Measurements from ENCODE around the gene ITGA2B. TPM values are rescaled to one million over a fixed set of nuclear protein-coding genes. Genes with fewer than 3 reads are reported as not detected.

Gene ITGA2B
- total and polyA plus RNA-seq, 2 of the 13 experiments (the other 11 are each of a cell fraction or from before 2014, with no cell fraction given), result 0.38 to 1.1 TPM

DNA sequence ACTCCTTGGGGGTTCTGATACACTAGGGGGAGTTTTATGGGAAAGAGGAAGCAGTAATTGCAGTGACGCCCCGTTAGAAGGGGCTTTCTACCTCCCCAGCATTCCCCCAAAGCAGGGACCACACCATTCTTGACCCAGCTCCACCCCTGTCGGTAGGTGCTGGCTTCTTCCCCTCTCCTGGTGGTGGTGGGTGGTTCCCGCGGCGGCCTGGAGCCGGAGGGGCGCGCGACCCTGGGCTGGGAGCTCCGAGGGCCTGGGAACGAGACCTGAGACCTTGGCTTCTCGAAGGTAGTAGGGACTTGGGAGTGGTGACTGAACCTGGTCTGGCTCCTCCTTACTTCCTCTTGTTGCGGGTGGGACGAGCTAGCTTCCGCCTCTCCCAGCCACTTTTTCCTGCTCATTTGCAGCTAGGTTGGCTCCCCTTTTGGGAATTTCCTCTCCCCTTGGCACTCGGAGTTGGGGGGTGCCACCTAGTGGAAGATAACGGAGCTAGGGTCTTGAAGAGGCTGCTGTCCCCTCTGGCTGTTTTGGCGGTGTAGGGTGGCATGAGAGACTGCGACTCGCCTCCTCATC is 43.9 kb downstream of the ITGA2B start (continued):
- TF ChIP-seq, protein P1, sequence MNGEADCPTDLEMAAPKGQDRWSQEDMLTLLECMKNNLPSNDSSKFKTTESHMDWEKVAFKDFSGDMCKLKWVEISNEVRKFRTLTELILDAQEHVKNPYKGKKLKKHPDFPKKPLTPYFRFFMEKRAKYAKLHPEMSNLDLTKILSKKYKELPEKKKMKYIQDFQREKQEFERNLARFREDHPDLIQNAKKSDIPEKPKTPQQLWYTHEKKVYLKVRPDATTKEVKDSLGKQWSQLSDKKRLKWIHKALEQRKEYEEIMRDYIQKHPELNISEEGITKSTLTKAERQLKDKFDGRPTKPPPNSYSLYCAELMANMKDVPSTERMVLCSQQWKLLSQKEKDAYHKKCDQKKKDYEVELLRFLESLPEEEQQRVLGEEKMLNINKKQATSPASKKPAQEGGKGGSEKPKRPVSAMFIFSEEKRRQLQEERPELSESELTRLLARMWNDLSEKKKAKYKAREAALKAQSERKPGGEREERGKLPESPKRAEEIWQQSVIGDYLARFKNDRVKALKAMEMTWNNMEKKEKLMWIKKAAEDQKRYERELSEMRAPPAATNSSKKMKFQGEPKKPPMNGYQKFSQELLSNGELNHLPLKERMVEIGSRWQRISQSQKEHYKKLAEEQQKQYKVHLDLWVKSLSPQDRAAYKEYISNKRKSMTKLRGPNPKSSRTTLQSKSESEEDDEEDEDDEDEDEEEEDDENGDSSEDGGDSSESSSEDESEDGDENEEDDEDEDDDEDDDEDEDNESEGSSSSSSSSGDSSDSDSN (CRISPR knock-in tag; IDR thresholded peaks at IDR 0.05), result peak; percentile 52; the same call in 1 of the 2 replicates
- no peak for TF ChIP-seq FOXA3 (CRISPR knock-in tag; IDR thresholded peaks at IDR 0.05)
- no peak for TF ChIP-seq GZF1 (CRISPR knock-in tag; IDR thresholded peaks at IDR 0.05)
- TF ChIP-seq ZNF660 (CRISPR knock-in tag; IDR thresholded peaks at IDR 0.05; ENCODE audit: borderline replicate concordance, low read depth), result no peak
- TF ChIP-seq TEAD2 (CRISPR knock-in tag; IDR thresholded peaks at IDR 0.05), result no peak
- TF ChIP-seq ZNF350 (CRISPR knock-in tag; IDR thresholded peaks at IDR 0.05; ENCODE audit: borderline replicate concordance, low read depth), result peak; percentile 63; the same call in 1 of the 2 replicates
- no peak for TF ChIP-seq ZNF101 (CRISPR knock-in tag; IDR thresholded peaks at IDR 0.05; ENCODE audit: borderline replicate concordance, low read depth)
- no peak for TF ChIP-seq EZH2 (conservative IDR thresholded peaks at IDR 0.05; ENCODE audit: low read depth, low read length)
- no peak for TF ChIP-seq ZMAT3 (CRISPR knock-in tag; conservative IDR thresholded peaks at IDR 0.05)
- peak; percentile 46; the same call in 1 of the 2 replicates for TF ChIP-seq BORCS8-MEF2B (CRISPR knock-in tag; IDR thresholded peaks at IDR 0.05)
- TF ChIP-seq TAF1 (CRISPR knock-in tag; IDR thresholded peaks at IDR 0.05), result peak; percentile 27
- TF ChIP-seq, protein P2, sequence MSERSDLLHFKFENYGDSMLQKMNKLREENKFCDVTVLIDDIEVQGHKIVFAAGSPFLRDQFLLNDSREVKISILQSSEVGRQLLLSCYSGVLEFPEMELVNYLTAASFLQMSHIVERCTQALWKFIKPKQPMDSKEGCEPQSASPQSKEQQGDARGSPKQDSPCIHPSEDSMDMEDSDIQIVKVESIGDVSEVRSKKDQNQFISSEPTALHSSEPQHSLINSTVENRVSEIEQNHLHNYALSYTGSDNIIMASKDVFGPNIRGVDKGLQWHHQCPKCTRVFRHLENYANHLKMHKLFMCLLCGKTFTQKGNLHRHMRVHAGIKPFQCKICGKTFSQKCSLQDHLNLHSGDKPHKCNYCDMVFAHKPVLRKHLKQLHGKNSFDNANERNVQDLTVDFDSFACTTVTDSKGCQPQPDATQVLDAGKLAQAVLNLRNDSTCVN (CRISPR knock-in tag; IDR thresholded peaks at IDR 0.05; ENCODE audit: borderline replicate concordance), result no peak; the same call in 1 of the 2 replicates
- TF ChIP-seq, protein P3, sequence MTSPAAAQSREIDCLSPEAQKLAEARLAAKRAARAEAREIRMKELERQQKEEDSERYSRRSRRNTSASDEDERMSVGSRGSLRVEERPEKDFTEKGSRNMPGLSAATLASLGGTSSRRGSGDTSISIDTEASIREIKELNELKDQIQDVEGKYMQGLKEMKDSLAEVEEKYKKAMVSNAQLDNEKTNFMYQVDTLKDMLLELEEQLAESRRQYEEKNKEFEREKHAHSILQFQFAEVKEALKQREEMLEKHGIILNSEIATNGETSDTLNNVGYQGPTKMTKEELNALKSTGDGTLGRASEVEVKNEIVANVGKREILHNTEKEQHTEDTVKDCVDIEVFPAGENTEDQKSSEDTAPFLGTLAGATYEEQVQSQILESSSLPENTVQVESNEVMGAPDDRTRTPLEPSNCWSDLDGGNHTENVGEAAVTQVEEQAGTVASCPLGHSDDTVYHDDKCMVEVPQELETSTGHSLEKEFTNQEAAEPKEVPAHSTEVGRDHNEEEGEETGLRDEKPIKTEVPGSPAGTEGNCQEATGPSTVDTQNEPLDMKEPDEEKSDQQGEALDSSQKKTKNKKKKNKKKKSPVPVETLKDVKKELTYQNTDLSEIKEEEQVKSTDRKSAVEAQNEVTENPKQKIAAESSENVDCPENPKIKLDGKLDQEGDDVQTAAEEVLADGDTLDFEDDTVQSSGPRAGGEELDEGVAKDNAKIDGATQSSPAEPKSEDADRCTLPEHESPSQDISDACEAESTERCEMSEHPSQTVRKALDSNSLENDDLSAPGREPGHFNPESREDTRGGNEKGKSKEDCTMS (CRISPR knock-in tag; conservative IDR thresholded peaks at IDR 0.05), result no peak
- TF ChIP-seq ZNF256 (CRISPR knock-in tag; conservative IDR thresholded peaks at IDR 0.05), result no peak
- no peak for TF ChIP-seq RORA (CRISPR knock-in tag; IDR thresholded peaks at IDR 0.05)
- no peak; the same call in 1 of the 2 replicates for TF ChIP-seq HDAC1 (CRISPR knock-in tag; IDR thresholded peaks at IDR 0.05)
- TF ChIP-seq RBM39 (IDR thresholded peaks at IDR 0.05; ENCODE audit: low read depth, low read length, poor library complexity, severe bottlenecking), result peak; percentile 74
- TF ChIP-seq ARID2 (CRISPR knock-in tag; IDR thresholded peaks at IDR 0.05; ENCODE audit: borderline replicate concordance), result peak; percentile 78; the same call in 1 of the 2 replicates
